Neural crest cell (in vitro differentiated cells): ENCODE data around the gene CNIH3. TPM values are rescaled to one million over a fixed set of nuclear protein-coding genes. Genes with fewer than 3 reads are reported as not detected.

Experiments
- DNase-seq: peaks from one replicate; pipeline ENCODE4 v3.0.0; 2021; ENCODE audit warnings: low read depth, mixed read lengths, low spot score
- H3K27ac Mint-ChIP-seq: one replicate; pipeline ENCODE4 v1.8.0; 2021; ENCODE audit warnings: mild to moderate bottlenecking, mixed read lengths; ENCODE audit not compliant: unreplicated experiment
- H3K27me3 Mint-ChIP-seq: 2 replicates; pipeline ENCODE4 v1.8.0; 2021; ENCODE audit warnings: low read depth, mild to moderate bottlenecking, mixed read lengths
- H3K36me3 Mint-ChIP-seq: 2 replicates; pipeline ENCODE4 v1.8.0; 2021; ENCODE audit warnings: low read depth, mild to moderate bottlenecking, mixed read lengths
- H3K4me1 Mint-ChIP-seq: 2 replicates; pipeline ENCODE4 v1.8.0; 2021; ENCODE audit warnings: mixed read lengths
- H3K4me3 Mint-ChIP-seq: one replicate; pipeline ENCODE4 v1.8.0; 2021; ENCODE audit warnings: mild to moderate bottlenecking, mixed read lengths
- H3K9me3 Mint-ChIP-seq: 2 replicates; pipeline ENCODE4 v1.8.0; 2021; ENCODE audit warnings: mixed read lengths
- CTCF ChIP-seq: fragments of 200-600 bp; sonication (generic); conservative IDR thresholded peaks from 2 replicates; pipeline ENCODE4 v1.5.0; 2021; ENCODE audit warnings: antibody characterized with exemption, mild to moderate bottlenecking
- total RNA-seq: library from RNA; stranded (reverse); gene quantifications from 2 replicates; pipeline ENCODE4 v1.2.1, GENCODE V29; 2021

CNIH3 gene
- total RNA-seq, 1 donor from 2014 or later, result 3.8 TPM

- TF ChIP-seq CTCF, result no peak
- no peak for DNase-seq
- Mint-ChIP-seq H3K36me3 (no peaks in the 10 kb centered on the region), H3K4me1 (peaks cover 5% of the 10 kb centered on the region), H3K27me3 (no peaks in the 10 kb centered on the region), H3K4me3 (no peak overlapping the region), H3K9me3 (peaks cover 11% of the 10 kb centered on the region), H3K27ac (peak overlapping the region; percentile 59)
These were observed 146.6 kb downstream of the CNIH3 start for GRCh38 chr1:224762701-224763100.

- Mint-ChIP-seq H3K27ac (peak overlapping the region; percentile 77), H3K27me3 (no peaks in the 10 kb centered on the region), H3K4me1 (peaks cover 7% of the 10 kb centered on the region), H3K36me3 (no peaks in the 10 kb centered on the region), H3K4me3 (no peak overlapping the region), H3K9me3 (peaks cover 11% of the 10 kb centered on the region)
- no peak for TF ChIP-seq CTCF
- no peak for DNase-seq
These were observed 147.1 kb downstream of the CNIH3 start for GRCh38 chr1:224763126-224763775.

- no peak overlapping the region for H3K4me3 Mint-ChIP-seq
- no peaks in the 10 kb centered on the region for H3K36me3 Mint-ChIP-seq
- H3K9me3 Mint-ChIP-seq, result peaks cover 2% of the 10 kb centered on the region
- DNase-seq, result no peak
- no peaks in the 10 kb centered on the region for H3K27me3 Mint-ChIP-seq
- TF ChIP-seq CTCF, result no peak
- H3K27ac Mint-ChIP-seq, result no peak overlapping the region
- H3K4me1 Mint-ChIP-seq, result peaks cover 7% of the 10 kb centered on the region
These were observed 150.1 kb downstream of the CNIH3 start for GRCh38 chr1:224766266-224766665.

- Mint-ChIP-seq H3K4me3 (no peak overlapping the region), H3K36me3 (no peaks in the 10 kb centered on the region)
These were observed 150.9 kb downstream of the CNIH3 start for GRCh38 chr1:224767031-224767430.

DNA sequence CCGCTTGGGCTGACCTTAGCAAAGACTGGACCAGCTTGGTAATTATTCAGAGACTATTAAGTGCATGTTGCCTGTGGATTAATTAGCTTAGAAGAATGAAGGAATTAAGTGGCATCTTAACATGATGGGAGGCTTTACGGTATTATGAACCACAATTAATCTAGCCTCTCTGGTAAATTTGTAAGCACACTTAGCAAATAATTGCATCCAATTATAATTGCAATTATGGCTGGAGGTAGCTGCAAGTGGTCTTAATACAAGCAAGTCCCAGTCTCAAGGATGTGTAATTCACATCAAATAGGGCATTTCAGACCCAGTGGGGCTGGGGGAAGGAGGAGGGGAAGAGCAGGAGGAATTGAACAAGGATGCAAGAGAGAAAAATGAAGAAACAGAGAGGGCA lies 151.6 kb downstream of the CNIH3 start:
- H3K4me3 Mint-ChIP-seq, result no peak overlapping the region
- H3K36me3 Mint-ChIP-seq, result no peaks in the 10 kb centered on the region
- no peaks in the 10 kb centered on the region for H3K27me3 Mint-ChIP-seq
- H3K4me1 Mint-ChIP-seq, result peaks cover 7% of the 10 kb centered on the region
- no peak for TF ChIP-seq CTCF
- H3K27ac Mint-ChIP-seq, result no peak overlapping the region
- no peak for DNase-seq
- H3K9me3 Mint-ChIP-seq, result peaks cover 2% of the 10 kb centered on the region

More at GRCh38 chr1:224767031-224767430, 150.9 kb downstream of the CNIH3 start:
- Mint-ChIP-seq H3K27me3 (no peaks in the 10 kb centered on the region), H3K4me1 (peaks cover 7% of the 10 kb centered on the region), H3K27ac (no peak overlapping the region), H3K9me3 (peaks cover 2% of the 10 kb centered on the region)
- DNase-seq, result no peak
- no peak for TF ChIP-seq CTCF
